K562 (cell line): ENCODE results near the gene NRXN3. TPM values are rescaled to one million over a fixed set of nuclear protein-coding genes. Genes with fewer than 3 reads are reported as not detected.

ENCODE experiments used
- ATAC-seq: fragments of 200-7000 bp; cut with Tn5 transposase; 3 replicates; pipeline ENCODE4 v1.9.1; 2020; ENCODE audit warnings: moderate library complexity
- BruUV-seq: library from RNA; stranded (reverse); fragments of 400-500 nt; replicated peaks from 2 replicates; lab custom pipeline; 2021; lab: Mats Ljungman, UMichigan
- CTCF ChIA-PET: fragments of 300-600 bp; formaldehyde crosslinking; extraction: SDS; loops from one replicate; lab custom pipeline; 2021; ENCODE audit warnings: low intra/inter-chr PET ratio; lab: Yijun Ruan, JAX
- POLR2A ChIA-PET: fragments of 300-600, 350-650 bp; sonication (Branson Sonifier 250); formaldehyde crosslinking; extraction: SDS; loops from one replicate; lab custom pipeline; 2021; ENCODE audit warnings: antibody characterized with exemption, inconsistent platforms; lab: Yijun Ruan, JAX
- DNase-seq, 4 experiments: peaks; one replicate each; pipeline versions ENCODE4 v3.0.0 to v3.0.0-alpha.2; 2011 to 2018; ENCODE audit warnings: low spot score in 3 of 4, mixed read lengths in 3 of 4; ENCODE audit errors: extremely low read depth in 1 of 4
- FAIRE-seq: peaks from 2 replicates; lab custom pipeline; 2011; peaks lifted over from hg19 to GRCh38; lab: Jason Lieb, UNC
- H2AFZ ChIP-seq: 2 replicates; pipeline ENCODE4 v1.6.0; 2011; ENCODE audit warnings: low read depth, low read length, control low read depth, inconsistent platforms
- H3K27ac ChIP-seq: fragments of 200-600 bp; 3 replicates; pipeline ENCODE4 v1.8.0; 2011; ENCODE audit warnings: low read depth, mild to moderate bottlenecking, control low read depth, inconsistent platforms, low read length, moderate library complexity, mixed read lengths; ENCODE audit errors: extremely low read depth
- H3K27me3 ChIP-seq, 2 experiments: fragments of 300-600 bp in 1 of 2; 2 replicates in 1 of 2; 3 replicates in 1 of 2; pipeline versions ENCODE4 v1.6.0 to v1.8.0; 2011; ENCODE audit warnings: inconsistent platforms in 2 of 2, low read length in 2 of 2, mild to moderate bottlenecking in 1 of 2, mixed read lengths in 1 of 2, moderate library complexity in 1 of 2; ENCODE audit not compliant: control insufficient read depth in 2 of 2, insufficient read depth in 2 of 2
- H3K36me3 ChIP-seq: fragments of 300-600 bp; 3 replicates; pipeline ENCODE4 v1.8.0; 2011; ENCODE audit warnings: mild to moderate bottlenecking, low read length, inconsistent platforms; ENCODE audit not compliant: control insufficient read depth, insufficient read depth
- H3K4me1 ChIP-seq, 2 experiments: fragments of 200-600 bp in 1 of 2; replicated peaks in 1 of 2; 2 replicates in 1 of 2; 3 replicates in 1 of 2; pipeline versions ENCODE4 v1.5.1 to v1.8.0; 2011; ENCODE audit warnings: inconsistent platforms in 2 of 2, low read length in 2 of 2, mild to moderate bottlenecking in 1 of 2, mixed read lengths in 1 of 2, moderate library complexity in 1 of 2; ENCODE audit not compliant: control insufficient read depth in 2 of 2, insufficient read depth in 2 of 2
- H3K4me2 ChIP-seq: 2 replicates; pipeline ENCODE4 v1.6.1; 2011; ENCODE audit warnings: low read length, control low read depth, inconsistent platforms, mixed read lengths; ENCODE audit not compliant: insufficient read depth
- H3K4me3 ChIP-seq: fragments of 200-600 bp; sonication (generic), shearing (Covaris generic); 2 replicates; pipeline ENCODE4 v1.5.1; 2016; ENCODE audit warnings: control low read depth, inconsistent platforms
- H3K79me2 ChIP-seq: fragments of 200-600 bp; 3 replicates; pipeline ENCODE4 v1.8.0; 2011; ENCODE audit warnings: low read length, inconsistent platforms; ENCODE audit not compliant: control insufficient read depth, insufficient read depth
- H3K9ac ChIP-seq, 2 experiments: 2 replicates each; pipeline versions ENCODE4 v1.6.0 to v1.6.1; 2011; ENCODE audit warnings: low read depth in 2 of 2, low read length in 2 of 2, control low read depth in 1 of 2, inconsistent platforms in 1 of 2, mild to moderate bottlenecking in 1 of 2, mixed read lengths in 1 of 2; ENCODE audit not compliant: insufficient read depth in 1 of 2
- H3K9me1 ChIP-seq: one replicate; pipeline ENCODE4 v1.6.0; 2011; ENCODE audit warnings: inconsistent platforms, mild to moderate bottlenecking, low read length, moderate library complexity; ENCODE audit not compliant: control insufficient read depth, insufficient read depth
- H3K9me3 ChIP-seq: replicated peaks from 2 replicates; pipeline ENCODE4 v1.5.1; 2011; ENCODE audit warnings: low read depth, low read length, inconsistent platforms; ENCODE audit not compliant: control insufficient read depth, insufficient read depth
- H4K20me1 ChIP-seq: replicated peaks from 2 replicates; pipeline ENCODE4 v1.6.1; 2011; ENCODE audit warnings: low read length, inconsistent platforms, mixed read lengths; ENCODE audit not compliant: control insufficient read depth, insufficient read depth
- CTCF ChIP-seq, 3 experiments: IDR thresholded peaks in 2 of 3; conservative IDR thresholded peaks in 1 of 3; 2 replicates each; pipeline ENCODE4 v1.5.1; 2011 to 2012; ENCODE audit warnings: low read length in 3 of 3, mild to moderate bottlenecking in 3 of 3, control low read depth in 2 of 3, improper control_type of control experiment in 1 of 3, inconsistent platforms in 1 of 3, low read depth in 1 of 3, mixed read lengths in 1 of 3, moderate library complexity in 1 of 3; ENCODE audit not compliant: insufficient read depth in 2 of 3
- NR0B1 ChIP-seq: fragments of 450-650 bp; IDR thresholded peaks from one replicate; pipeline ENCODE4 v1.6.1; 2018; ENCODE audit warnings: mild to moderate bottlenecking, moderate library complexity; ENCODE audit not compliant: partially characterized antibody
- RAD21 ChIP-seq, 2 experiments: fragments of 250-450 bp in 1 of 2; fragments of 450-650 bp in 1 of 2; sonication (Bioruptor Pico) in 1 of 2; formaldehyde crosslinking in 1 of 2; IDR thresholded peaks in 1 of 2; conservative IDR thresholded peaks in 1 of 2; 2 replicates each; pipeline versions ENCODE4 v1.4.0 to v1.8.0; 2020 to 2022; ENCODE audit warnings: mild to moderate bottlenecking in 2 of 2, moderate library complexity in 1 of 2
- ZNF740 ChIP-seq, 3 experiments: fragments of 200-800 bp in 1 of 3; sonication (Bioruptor generic) in 1 of 3; sonication (generic) in 1 of 3; formaldehyde crosslinking in 1 of 3; IDR thresholded peaks; 2 replicates each; pipeline versions ENCODE4 v1.6.1 to v1.8.0; 2016 to 2022; ENCODE audit warnings: mild to moderate bottlenecking in 2 of 3, missing compliant biosample characterization in 2 of 3, missing genetic modification characterization in 2 of 3, missing genetic modification reagents in 1 of 3
- WGBS: fragments of 100-300 bp; shearing (Covaris generic); methylation state at CpG from one replicate; pipeline ENCODE4 v1.1.6; 2016; ENCODE audit warnings: low coverage, mixed read lengths; ENCODE audit not compliant: insufficient coverage; ENCODE audit errors: missing lambda C conversion rate; 5-methylcytosine and 5-hydroxymethylcytosine counted together
- in situ Hi-C: fragments of 300-500 bp; cut with MboI; formaldehyde crosslinking; loops from 4 replicates; pipeline ENCODE4 v1.15.0; 2018; ENCODE audit warnings: inconsistent platforms, mixed read lengths
- intact Hi-C: fragments of 100-400 bp; cut with micrococcal nuclease; formaldehyde crosslinking; loops from 2 replicates; pipeline ENCODE4 v1.14.2; 2022
- polyA plus RNA-seq, 8 experiments: library from polyadenylated mRNA; depleted of rRNA in 4 of 8; stranded (reverse) in 5 of 8; unstranded in 3 of 8; fragments of >200 nt; fragmentation: Nextera tagmentation in 2 of 8; fragmentation: Illumina TruSeq in 1 of 8; extraction: Ambion mirVana in 2 of 8; extraction: Trizol in 1 of 8; gene quantifications; 2 replicates each; pipeline versions ENCODE4 v1.2.1 to v1.2.3, GENCODE V29; 2011 to 2014; ENCODE audit warnings: inconsistent platforms in 1 of 8, missing spikeins in 1 of 8
- total RNA-seq, 7 experiments: library from RNA; depleted of rRNA in 6 of 7; stranded (reverse); fragments of >200 nt in 6 of 7; fragmentation: Illumina TruSeq in 2 of 7; extraction: Trizol in 2 of 7; gene quantifications; 2 replicates each; pipeline versions ENCODE4 v1.2.1 to v1.2.3, GENCODE V29; 2011 to 2021; ENCODE audit warnings: low replicate concordance in 1 of 7

NRXN3 gene
- total and polyA plus RNA-seq, 9 of the 15 experiments (the other 6 are each of a cell fraction or from before 2014, with no cell fraction given) = 0.09 TPM; not detected in 8

- DNase-seq = peak in 1 of 4 experiments; percentile 5
- ATAC-seq = no peak
- Histone ChIP-seq H2AFZ (no peak overlapping the region), H3K4me2 (no peak overlapping the region), H3K9me1 (no peaks in the 10 kb centered on the region), H3K36me3 (no peaks in the 10 kb centered on the region), H3K4me1 (no peaks in the 10 kb centered on the region), H3K9me3 (no peaks in the 10 kb centered on the region), H3K79me2 (no peaks in the 10 kb centered on the region), H3K27me3 (no peaks in the 10 kb centered on the region), H4K20me1 (no peaks in the 10 kb centered on the region), H3K9ac (no peak overlapping the region), H3K27ac (no peak overlapping the region), H3K4me3 (no peak overlapping the region)
- no TSS peak for BruUV-seq
- TF ChIP-seq RAD21 (CRISPR knock-in tag; conservative IDR thresholded peaks at IDR 0.05 in 1 of 2, IDR thresholded peaks at IDR 0.05 in 1 of 2) = peak in 1 of 2 experiments; percentile 34; a peak in 1 of 4 replicates
- TF ChIP-seq ZNF740 (CRISPR knock-in tag; IDR thresholded peaks at IDR 0.05) = no peak
- TF ChIP-seq ZNF740 (tag; IDR thresholded peaks at IDR 0.05) = no peak
- TF ChIP-seq NR0B1 = no peak
- TF ChIP-seq CTCF (IDR thresholded peaks at IDR 0.05 in 2 of 3, conservative IDR thresholded peaks at IDR 0.05 in 1 of 3; ENCODE audit: insufficient read depth in 2 of 3, low read depth in 1 of 3, low read length in 3 of 3) = peak in 1 of 3 experiments; percentile 13; a peak in 2 of 6 replicates
- in situ Hi-C loops (loop anchor here (25.0 kb wide), 2 partner anchors 583 to 933 kb away; no protein-coding TSS in a partner anchor), intact Hi-C loops (loop anchor here (10.0 kb wide), 2 partner anchors 151 to 571 kb away; no protein-coding TSS in a partner anchor)
- FAIRE-seq = no peak
- WGBS = 2% methylated on average over 7 of the region's 7 CpGs
- ChIA-PET POLR2A (no interaction called here), CTCF (no interaction called here)
Measured at GRCh38 chr14:78595797-78596196, 425.6 kb downstream of the NRXN3 start.
